Measurements from ENCODE around the gene RPL10A.
"Not testable (repeated sequence)": the region's sequence is repeated elsewhere in the genome, so short reads cannot be mapped to it uniquely, and the experiment has no call there.

The RPL10A gene

DNA sequence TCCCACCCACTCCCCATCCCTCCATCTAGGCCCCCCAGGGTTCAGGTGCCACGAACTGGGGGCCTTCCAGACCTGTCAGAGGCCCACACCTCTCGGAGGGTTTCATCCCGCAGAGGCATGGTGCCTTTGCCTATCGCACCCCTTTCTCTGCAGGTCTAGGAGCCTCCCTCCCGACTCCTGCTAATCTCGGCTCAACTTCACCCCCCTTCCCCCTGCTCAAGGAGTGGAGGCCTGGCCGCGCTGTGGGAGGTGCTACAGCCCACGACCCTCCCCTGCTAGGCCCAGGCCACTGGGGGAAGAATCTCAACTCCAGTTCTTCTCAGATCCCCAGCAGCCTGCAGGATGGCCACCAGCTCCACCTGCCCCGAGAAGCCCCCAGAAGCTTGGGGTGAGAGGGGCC, 44.5 kb downstream of the RPL10A start, which contains the start of gene TULP1:
Gene TULP1, minus strand, starts transcription at position 157 of the 400 bp plus-strand sequence. Its CDS starts 38 bp downstream, at position 119.
- H3K36me3 ChIP-seq (ENCODE audit: insufficient read depth, low read length): no peaks in the 10 kb centered on the region
- H3K9me3 ChIP-seq (ENCODE audit: control insufficient read depth, insufficient read depth, low read length): no peaks in the 10 kb centered on the region
- peak within 1 kb of the TSS; percentile 61; the same call in 1 of the 2 replicates for H3K9ac ChIP-seq (ENCODE audit: low read depth, low read length)
- H3K4me1 ChIP-seq (ENCODE audit: insufficient read depth, low read length): peaks cover 18% of the 10 kb centered on the region; the same call in 1 of the 2 replicates

GRCh38 chr6:35514587-35514986, 46.4 kb downstream of the RPL10A start:
- Histone ChIP-seq H3K36me3 (ENCODE audit: insufficient read depth, low read length) (no peaks in the 10 kb centered on the region), H3K4me1 (ENCODE audit: insufficient read depth, low read length) (peaks cover 12% of the 10 kb centered on the region; the same call in 1 of the 2 replicates), H3K9me3 (ENCODE audit: control insufficient read depth, insufficient read depth, low read length) (no peaks in the 10 kb centered on the region), H3K9ac (ENCODE audit: low read depth, low read length) (no peak overlapping the region)

- not testable (repeated sequence) for H3K9me3 ChIP-seq (ENCODE audit: control insufficient read depth, insufficient read depth, low read length); H3K9ac ChIP-seq (ENCODE audit: low read depth, low read length); H3K36me3 ChIP-seq (ENCODE audit: insufficient read depth, low read length)
- peaks cover 11% of the 10 kb centered on the region; the same call in 1 of the 2 replicates for H3K4me1 ChIP-seq (ENCODE audit: insufficient read depth, low read length)
Measured at GRCh38 chr6:35515939-35516338, 47.7 kb downstream of the RPL10A start.

GRCh38 chr6:35516712-35517111, 48.5 kb downstream of the RPL10A start:
- H3K9ac ChIP-seq (ENCODE audit: low read depth, low read length): no peak overlapping the region
- H3K4me1 ChIP-seq (ENCODE audit: insufficient read depth, low read length): 0 out of 2 replicates have a peak, but pooled peaks cover 7% of the 10 kb centered on the region
- no peaks in the 10 kb centered on the region for H3K36me3 ChIP-seq (ENCODE audit: insufficient read depth, low read length)
- H3K9me3 ChIP-seq (ENCODE audit: control insufficient read depth, insufficient read depth, low read length): no peaks in the 10 kb centered on the region

GRCh38 chr6:35517978-35518377, 49.8 kb downstream of the RPL10A start:
- not testable (repeated sequence) for H3K9me3 ChIP-seq (ENCODE audit: control insufficient read depth, insufficient read depth, low read length); H3K36me3 ChIP-seq (ENCODE audit: insufficient read depth, low read length); H3K4me1 ChIP-seq (ENCODE audit: insufficient read depth, low read length); H3K9ac ChIP-seq (ENCODE audit: low read depth, low read length)

- Histone ChIP-seq H3K36me3 (ENCODE audit: insufficient read depth, low read length) (no peaks in the 10 kb centered on the region), H3K9ac (ENCODE audit: low read depth, low read length) (no peak overlapping the region), H3K4me1 (ENCODE audit: insufficient read depth, low read length) (peaks cover 10% of the 10 kb centered on the region), H3K9me3 (ENCODE audit: control insufficient read depth, insufficient read depth, low read length) (no peaks in the 10 kb centered on the region)
Measured at GRCh38 chr6:35518566-35519312, 50.5 kb downstream of the RPL10A start.

- Histone ChIP-seq H3K9me3 (ENCODE audit: control insufficient read depth, insufficient read depth, low read length) (no peaks in the 10 kb centered on the region), H3K4me1 (ENCODE audit: insufficient read depth, low read length) (peaks cover 10% of the 10 kb centered on the region), H3K9ac (ENCODE audit: low read depth, low read length) (no peak overlapping the region), H3K36me3 (ENCODE audit: insufficient read depth, low read length) (no peaks in the 10 kb centered on the region)
Measured at GRCh38 chr6:35519313-35520015, 51.3 kb downstream of the RPL10A start.

Measured in ES-I3 (cell line).